ENCODE measurements around the gene SSB. TPM values are rescaled to one million over a fixed set of nuclear protein-coding genes. Genes with fewer than 3 reads are reported as not detected.
A peak's percentile ranks its signal among the peaks of the same experiment; 100 is the strongest.

The SSB gene
- total RNA-seq, 2 experiments from 2014 or later: 83.4 to 84.6 TPM

- H3K36me3 Mint-ChIP-seq: no peaks in the 10 kb centered on the region
- H3K4me3 Mint-ChIP-seq: peak overlapping the region; percentile 82
- peaks cover 17% of the 10 kb centered on the region for H3K27me3 Mint-ChIP-seq
- POLR2A ChIA-PET: interaction anchor here (0.6 kb wide), 1 partner anchor 72 kb away, joined by 4 read pairs; no protein-coding TSS in a partner anchor
- H3K27ac Mint-ChIP-seq: peak overlapping the region; percentile 80
- DNase-seq (peak; percentile 62), ATAC-seq (ENCODE audit: low read depth) (peak; percentile 83)
- peaks cover 13% of the 10 kb centered on the region for H3K4me1 Mint-ChIP-seq
- no peaks in the 10 kb centered on the region for H3K9me3 Mint-ChIP-seq
Observed at GRCh38 chr2:169768262-169768995, 30.2 kb upstream of the SSB start.

DNA sequence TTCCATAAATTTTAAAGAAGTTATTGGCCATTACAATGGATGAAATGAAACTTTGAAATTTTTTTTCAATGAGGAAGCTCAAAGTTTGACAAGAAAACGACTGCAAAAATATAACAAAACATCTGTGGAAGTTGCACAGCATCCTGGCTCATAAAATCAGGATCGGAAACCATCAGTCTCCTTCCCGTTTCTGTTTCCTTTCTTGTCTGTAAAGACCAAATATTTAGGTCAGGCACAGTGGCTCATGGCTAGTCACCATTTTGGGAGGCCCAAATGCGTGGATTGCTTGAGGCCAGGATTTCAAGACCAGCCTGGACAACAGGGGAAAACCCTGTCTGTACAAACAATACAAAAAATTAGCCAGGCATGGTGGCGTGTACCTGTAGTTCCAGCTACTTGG lies 27.6 kb upstream of the SSB start:
- H3K36me3 Mint-ChIP-seq: no peaks in the 10 kb centered on the region

GRCh38 chr2:169771612-169772011 lies 27.1 kb upstream of the SSB start:
- DNase-seq (no peak), ATAC-seq (ENCODE audit: low read depth) (no peak)
- Mint-ChIP-seq H3K27me3 (peaks cover 17% of the 10 kb centered on the region), H3K36me3 (no peaks in the 10 kb centered on the region), H3K4me1 (peaks cover 11% of the 10 kb centered on the region), H3K27ac (no peak overlapping the region), H3K9me3 (no peaks in the 10 kb centered on the region), H3K4me3 (no peak overlapping the region)
- POLR2A ChIA-PET: no interaction called here

More for the DNA sequence above, 27.6 kb upstream of the SSB start:
- ATAC-seq (ENCODE audit: low read depth) (no peak), DNase-seq (no peak)
- POLR2A ChIA-PET: no interaction called here
- H3K4me3 Mint-ChIP-seq: no peak overlapping the region
- H3K9me3 Mint-ChIP-seq: no peaks in the 10 kb centered on the region
- H3K27ac Mint-ChIP-seq: no peak overlapping the region
- H3K4me1 Mint-ChIP-seq: peaks cover 13% of the 10 kb centered on the region
- peaks cover 17% of the 10 kb centered on the region for H3K27me3 Mint-ChIP-seq

- Mint-ChIP-seq H3K36me3 (no peaks in the 10 kb centered on the region), H3K4me3 (no peak overlapping the region), H3K27me3 (peaks cover 17% of the 10 kb centered on the region), H3K9me3 (no peaks in the 10 kb centered on the region), H3K4me1 (peaks cover 4% of the 10 kb centered on the region), H3K27ac (no peak overlapping the region)
- ATAC-seq (ENCODE audit: low read depth): no peak
- POLR2A ChIA-PET: no interaction called here
- DNase-seq: no peak
Observed at GRCh38 chr2:169772651-169773050, 26.0 kb upstream of the SSB start.

DNA sequence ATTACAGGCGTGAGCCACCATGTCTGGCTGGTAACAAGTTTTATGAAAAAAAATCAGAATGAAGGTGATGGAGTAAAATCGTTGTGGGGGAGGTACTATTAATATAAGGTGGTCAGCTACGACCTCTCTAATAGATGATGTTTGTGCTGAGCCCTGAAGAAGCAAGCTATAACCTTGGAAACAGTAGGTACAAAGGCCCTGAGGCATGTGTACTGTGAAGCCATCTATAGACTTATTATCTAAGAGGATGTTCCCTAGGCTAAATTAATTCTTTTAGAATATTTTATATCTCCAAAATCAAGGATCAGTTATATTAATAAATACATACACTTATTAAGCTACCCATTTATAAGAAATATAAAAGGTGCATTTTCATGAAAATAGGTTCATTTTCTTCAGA lies 23.3 kb upstream of the SSB start:
- Mint-ChIP-seq H3K27me3 (peaks cover 10% of the 10 kb centered on the region), H3K36me3 (no peaks in the 10 kb centered on the region), H3K9me3 (peaks cover 3% of the 10 kb centered on the region), H3K4me3 (no peak overlapping the region), H3K27ac (no peak overlapping the region), H3K4me1 (peaks cover 3% of the 10 kb centered on the region)
- POLR2A ChIA-PET: no interaction called here
- ATAC-seq (ENCODE audit: low read depth) (no peak), DNase-seq (no peak)

DNA sequence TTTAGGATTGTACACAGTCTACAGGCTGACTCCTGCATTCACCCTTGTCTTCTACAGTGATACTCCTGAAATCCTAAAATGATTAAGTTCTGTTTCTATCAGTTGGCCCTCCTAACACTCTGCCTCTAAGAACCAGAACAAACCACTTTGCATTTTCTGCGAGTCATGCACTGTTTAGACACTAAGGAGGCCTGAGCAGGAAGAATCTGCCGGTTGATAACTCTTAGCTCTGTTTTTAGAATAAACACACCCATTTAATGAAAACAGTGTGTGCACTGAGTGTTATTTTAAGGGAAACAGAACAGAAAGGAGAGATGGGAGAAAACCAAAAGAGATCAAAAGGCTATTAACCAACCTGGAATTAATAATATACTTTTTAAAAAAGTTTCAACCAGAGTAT lies 22.9 kb upstream of the SSB start:
- DNase-seq: no peak
- peaks cover 3% of the 10 kb centered on the region for H3K9me3 Mint-ChIP-seq
- no peaks in the 10 kb centered on the region for H3K36me3 Mint-ChIP-seq
- H3K4me3 Mint-ChIP-seq: no peak overlapping the region
- H3K4me1 Mint-ChIP-seq: peaks cover 3% of the 10 kb centered on the region
- H3K27me3 Mint-ChIP-seq: peaks cover 10% of the 10 kb centered on the region
- POLR2A ChIA-PET: no interaction called here
- H3K27ac Mint-ChIP-seq: no peak overlapping the region
- no peak for ATAC-seq (ENCODE audit: low read depth)

DNA sequence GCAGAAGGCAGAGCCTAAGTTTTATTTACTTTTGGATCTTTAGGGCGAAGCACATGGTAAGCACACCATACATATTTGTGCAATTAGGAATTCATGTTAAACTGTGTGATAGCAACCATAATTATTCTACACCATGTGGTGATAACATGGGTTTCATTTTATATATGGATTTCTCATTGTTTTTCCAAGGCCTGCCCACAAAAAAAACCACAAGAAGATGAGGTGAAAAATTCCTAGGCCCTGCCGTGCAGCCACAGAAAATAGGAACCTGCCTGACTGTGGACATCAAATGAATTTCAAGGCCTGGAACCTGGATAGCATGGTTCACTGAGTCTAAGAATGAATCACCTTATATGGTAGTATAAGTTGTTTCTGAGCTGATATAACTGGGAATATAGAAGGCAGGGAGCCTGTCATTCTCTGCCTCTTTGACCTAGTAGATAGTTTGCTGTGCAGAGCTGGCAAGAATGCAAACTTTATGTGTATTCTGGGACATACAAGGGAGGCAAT lies 22.4 kb upstream of the SSB start:
- Mint-ChIP-seq H3K4me3 (no peak overlapping the region), H3K9me3 (peaks cover 3% of the 10 kb centered on the region), H3K4me1 (peaks cover 3% of the 10 kb centered on the region), H3K27me3 (peaks cover 10% of the 10 kb centered on the region), H3K27ac (no peak overlapping the region), H3K36me3 (no peaks in the 10 kb centered on the region)
- ATAC-seq (ENCODE audit: low read depth): no peak
- POLR2A ChIA-PET: no interaction called here
- no peak for DNase-seq

- ATAC-seq (ENCODE audit: low read depth) (no peak), DNase-seq (no peak)
- Mint-ChIP-seq H3K9me3 (peaks cover 3% of the 10 kb centered on the region), H3K4me3 (no peak overlapping the region), H3K4me1 (peaks cover 3% of the 10 kb centered on the region), H3K36me3 (no peaks in the 10 kb centered on the region), H3K27ac (no peak overlapping the region), H3K27me3 (peaks cover 8% of the 10 kb centered on the region)
- POLR2A ChIA-PET: no interaction called here
Observed at GRCh38 chr2:169778446-169778845, 20.2 kb upstream of the SSB start.

GRCh38 chr2:169781249-169782013 lies 17.2 kb upstream of the SSB start:
- ATAC-seq (ENCODE audit: low read depth) (no peak), DNase-seq (no peak)
- Mint-ChIP-seq H3K27ac (no peak overlapping the region), H3K4me1 (peaks cover 3% of the 10 kb centered on the region), H3K9me3 (peaks cover 3% of the 10 kb centered on the region), H3K36me3 (no peaks in the 10 kb centered on the region), H3K27me3 (peaks cover 8% of the 10 kb centered on the region), H3K4me3 (no peak overlapping the region)
- POLR2A ChIA-PET: no interaction called here

DNA sequence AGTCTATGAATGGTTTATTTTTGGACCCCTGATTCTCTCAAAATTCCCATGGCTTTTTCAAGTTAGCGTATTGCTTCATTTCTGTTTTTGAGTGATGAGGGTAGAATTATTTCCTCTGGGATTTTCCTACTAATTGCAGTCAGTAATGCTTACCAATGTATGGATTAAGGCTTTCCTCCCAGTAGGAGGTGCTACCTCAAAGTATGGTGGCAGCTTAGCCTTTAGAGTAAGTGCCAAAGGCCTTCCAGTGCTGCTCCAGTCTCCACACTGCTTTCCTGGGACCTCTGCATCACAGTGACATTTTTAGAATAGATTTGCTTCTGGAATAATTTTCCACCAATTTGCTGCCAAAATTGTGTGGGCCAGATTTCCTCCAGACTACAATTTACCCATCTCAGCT lies 16.2 kb upstream of the SSB start:
- DNase-seq: no peak
- H3K9me3 Mint-ChIP-seq: peaks cover 3% of the 10 kb centered on the region
- H3K36me3 Mint-ChIP-seq: no peaks in the 10 kb centered on the region
- peaks cover 3% of the 10 kb centered on the region for H3K4me1 Mint-ChIP-seq
- no peak overlapping the region for H3K4me3 Mint-ChIP-seq
- no peak overlapping the region for H3K27ac Mint-ChIP-seq
- peaks cover 8% of the 10 kb centered on the region for H3K27me3 Mint-ChIP-seq
- POLR2A ChIA-PET: no interaction called here
- ATAC-seq (ENCODE audit: low read depth): no peak

GRCh38 chr2:169790581-169790980 lies 8.1 kb upstream of the SSB start:
- H3K4me3 Mint-ChIP-seq: no peak overlapping the region
- H3K9me3 Mint-ChIP-seq: no peaks in the 10 kb centered on the region
- POLR2A ChIA-PET: interaction anchor here (0.7 kb wide), 1 partner anchor 96 kb away, joined by 3 read pairs; the partner anchor contains the start of genes CFAP210 and PHOSPHO2
- H3K4me1 Mint-ChIP-seq: peaks cover 7% of the 10 kb centered on the region
- peaks cover 30% of the 10 kb centered on the region for H3K27me3 Mint-ChIP-seq
- ATAC-seq (ENCODE audit: low read depth) (no peak), DNase-seq (no peak)
- H3K27ac Mint-ChIP-seq: no peak overlapping the region
- no peaks in the 10 kb centered on the region for H3K36me3 Mint-ChIP-seq

DNA sequence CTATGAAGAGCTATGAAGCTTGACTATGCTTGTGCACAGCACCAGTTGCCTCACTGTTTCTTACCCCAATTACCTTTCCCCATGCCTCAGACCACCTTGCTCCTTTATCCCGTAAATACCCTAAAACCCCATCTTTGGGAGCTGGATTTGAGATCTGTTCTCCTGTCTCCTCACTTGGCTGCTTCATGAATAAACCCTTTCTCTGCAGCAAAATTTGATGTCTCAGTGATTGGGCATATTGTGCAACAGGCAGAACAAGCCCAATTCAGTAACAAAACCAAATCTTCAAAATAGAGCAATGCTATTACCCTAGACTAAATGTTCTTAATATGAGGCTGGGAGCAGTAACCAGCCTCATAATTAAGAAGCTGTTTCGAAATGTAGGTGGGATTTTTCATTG lies 3.5 kb upstream of the SSB start:
- Mint-ChIP-seq H3K4me1 (peaks cover 8% of the 10 kb centered on the region), H3K27me3 (peaks cover 12% of the 10 kb centered on the region), H3K4me3 (no peak overlapping the region), H3K36me3 (no peaks in the 10 kb centered on the region), H3K27ac (no peak overlapping the region), H3K9me3 (no peaks in the 10 kb centered on the region)
- no peak for ATAC-seq (ENCODE audit: low read depth)
- POLR2A ChIA-PET: interaction anchor here (1.2 kb wide), 1 partner anchor 32 kb away, joined by 3 read pairs; the partner anchor contains the start of gene UBR3
- DNase-seq: no peak

DNA sequence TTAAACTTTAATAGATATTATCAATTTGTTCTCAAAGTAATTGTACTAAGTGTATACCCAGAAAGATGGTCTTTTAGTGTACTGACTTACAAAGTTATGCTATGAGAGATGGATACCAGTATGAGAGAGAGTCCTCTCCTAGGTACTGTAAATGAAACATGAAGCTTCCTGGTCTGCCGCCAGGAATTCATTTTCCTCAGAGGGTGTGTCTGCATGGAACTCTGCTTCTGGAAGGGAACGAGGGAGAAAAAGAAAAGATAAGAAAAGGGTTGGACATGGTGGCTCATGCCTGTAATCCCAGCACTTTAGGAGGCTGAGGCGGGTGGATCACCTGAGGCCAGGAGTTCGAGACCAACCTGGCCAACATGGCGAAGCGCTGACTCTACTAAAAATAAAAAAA lies 2.2 kb upstream of the SSB start:
- H3K4me1 Mint-ChIP-seq: peaks cover 11% of the 10 kb centered on the region
- no peak for ATAC-seq (ENCODE audit: low read depth)
- no peaks in the 10 kb centered on the region for H3K9me3 Mint-ChIP-seq
- POLR2A ChIA-PET: no interaction called here
- peaks cover 10% of the 10 kb centered on the region for H3K27me3 Mint-ChIP-seq
- no peak overlapping the region for H3K27ac Mint-ChIP-seq
- DNase-seq: no peak
- no peak overlapping the region for H3K4me3 Mint-ChIP-seq
- peaks cover 2% of the 10 kb centered on the region for H3K36me3 Mint-ChIP-seq

DNA sequence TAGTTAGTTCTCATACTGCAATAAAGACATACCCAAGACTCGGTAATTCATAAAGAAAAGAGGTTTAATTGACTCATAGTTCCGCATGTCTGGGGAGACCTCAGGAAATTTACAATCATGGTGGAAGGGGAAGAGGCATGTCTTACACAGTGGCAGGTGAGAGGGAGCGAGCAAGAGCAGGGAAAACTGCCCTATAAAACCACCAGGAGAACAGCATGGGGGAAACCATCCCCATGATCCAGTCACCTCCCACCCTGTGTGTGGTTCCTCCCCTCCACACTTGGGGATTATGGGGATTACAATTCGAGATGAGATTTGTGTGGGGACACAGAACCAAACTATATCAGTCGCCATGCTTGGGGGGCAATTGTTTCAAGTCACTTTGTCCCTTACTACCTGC lies 1.1 kb upstream of the SSB start:
- H3K9me3 Mint-ChIP-seq: no peaks in the 10 kb centered on the region
- peak overlapping the region; percentile 22 for H3K27ac Mint-ChIP-seq
- H3K36me3 Mint-ChIP-seq: peaks cover 4% of the 10 kb centered on the region
- H3K27me3 Mint-ChIP-seq: peaks cover 10% of the 10 kb centered on the region
- no peak for DNase-seq
- POLR2A ChIA-PET: interaction anchor here (0.8 kb wide), 1 partner anchor 10 kb away, joined by 3 read pairs; no protein-coding TSS in a partner anchor
- no peak for ATAC-seq (ENCODE audit: low read depth)
- H3K4me1 Mint-ChIP-seq: peaks cover 11% of the 10 kb centered on the region
- H3K4me3 Mint-ChIP-seq: peak overlapping the region; percentile 9

Measured in activated naive CD8-positive, alpha-beta T cell treated with anti-CD3 and anti-CD28 coated beads, Interleukin-2, amount 10 ng/mL, durations not matched to agents 7 days and 5 days (primary cell).